Neural cell (in vitro differentiated cells): ENCODE results near the gene BIN2.

Experiments used
- CTCF ChIP-seq: fragments of 450-650 bp; IDR thresholded peaks from 2 replicates; pipeline ENCODE4 v1.5.1; 2014; ENCODE audit warnings: antibody characterized with exemption, mild to moderate bottlenecking, moderate library complexity; ENCODE audit not compliant: poor library complexity, severe bottlenecking
- POLR2AphosphoS5 ChIP-seq: IDR thresholded peaks from 2 replicates; pipeline ENCODE4 v1.6.1; 2012
- RAD21 ChIP-seq: fragments of 450-650 bp; conservative IDR thresholded peaks from 2 replicates; pipeline ENCODE4 v1.6.1; 2014; ENCODE audit warnings: antibody characterized with exemption, mild to moderate bottlenecking, moderate library complexity
- TAF1 ChIP-seq: IDR thresholded peaks from 2 replicates; pipeline ENCODE4 v1.6.1; 2012; ENCODE audit warnings: low read depth

- TF ChIP-seq RAD21 (no peak), TAF1 (no peak), POLR2AphosphoS5 (no peak), CTCF (no peak)
Observed at GRCh38 chr12:51275088-51275487, 48.9 kb downstream of the BIN2 start.
